CD4-positive, CD25-positive, alpha-beta regulatory T cell (primary cell): ENCODE data around the gene TIMMDC1. TPM values are rescaled to one million over a fixed set of nuclear protein-coding genes. Genes with fewer than 3 reads are reported as not detected.

Source experiments
- ATAC-seq, 2 donors: fragments of 150-1000 bp; cut with Tn5 transposase; one replicate each; pipeline ENCODE4 v1.10.0; 2021; ENCODE audit warnings: low read depth in 2 of 2, moderate number of reproducible peaks in 2 of 2, moderate library complexity in 1 of 2
- DNase-seq, 3 donors: peaks; one replicate each; pipeline versions ENCODE4 v3.0.0 to v3.0.0-alpha.2; 2012 to 2022; ENCODE audit warnings: mixed read lengths in 1 of 3
- H3K27ac ChIP-seq: one replicate; pipeline ENCODE4 v1.7.0; 2013; ENCODE audit warnings: mild to moderate bottlenecking, low read length; ENCODE audit not compliant: insufficient read depth, poor library complexity, severe bottlenecking
- H3K27me3 ChIP-seq: one replicate; pipeline ENCODE4 v1.7.0; 2013; ENCODE audit warnings: low read length; ENCODE audit not compliant: control insufficient read depth, insufficient read depth
- H3K36me3 ChIP-seq: one replicate; pipeline ENCODE4 v1.7.0; 2013; ENCODE audit warnings: mild to moderate bottlenecking, low read length, moderate library complexity; ENCODE audit not compliant: control insufficient read depth, insufficient read depth
- H3K4me1 ChIP-seq: 2 replicates; pipeline ENCODE4 v1.7.0; 2013; ENCODE audit warnings: mild to moderate bottlenecking, low read length; ENCODE audit not compliant: insufficient read depth, control insufficient read depth, poor library complexity, severe bottlenecking
- H3K4me3 ChIP-seq: one replicate; pipeline ENCODE4 v1.7.0; 2013; ENCODE audit warnings: low read depth, mild to moderate bottlenecking, low read length, moderate library complexity
- H3K9me3 ChIP-seq, 2 experiments: 1 replicate in 1 of 2; 2 replicates in 1 of 2; pipeline ENCODE4 v1.7.0; 2013; ENCODE audit warnings: low read length in 2 of 2, mild to moderate bottlenecking in 1 of 2, moderate library complexity in 1 of 2; ENCODE audit not compliant: control insufficient read depth in 2 of 2
- H3K27ac Mint-ChIP-seq, 3 donors: one replicate each; pipeline ENCODE4 v1.8.0; 2020 to 2022; ENCODE audit warnings: mild to moderate bottlenecking in 3 of 3, mixed read lengths in 3 of 3, moderate library complexity in 2 of 3
- H3K27me3 Mint-ChIP-seq: one replicate; pipeline ENCODE4 v1.8.0; 2022; ENCODE audit warnings: mild to moderate bottlenecking, mixed read lengths
- H3K36me3 Mint-ChIP-seq: one replicate; pipeline ENCODE4 v1.8.0; 2020; ENCODE audit warnings: mixed read lengths
- H3K4me1 Mint-ChIP-seq, 4 donors: one replicate each; pipeline ENCODE4 v1.8.0; 2020 to 2022; ENCODE audit warnings: mixed read lengths in 4 of 4, mild to moderate bottlenecking in 1 of 4
- H3K4me3 Mint-ChIP-seq, 4 donors: one replicate each; pipeline ENCODE4 v1.8.0; 2020 to 2022; ENCODE audit warnings: mild to moderate bottlenecking in 4 of 4, mixed read lengths in 4 of 4, moderate library complexity in 3 of 4
- H3K9me3 Mint-ChIP-seq, 7 donors: one replicate each; pipeline ENCODE4 v1.8.0; 2020 to 2022; ENCODE audit warnings: mixed read lengths in 7 of 7, mild to moderate bottlenecking in 3 of 7, moderate library complexity in 2 of 7
- polyA plus RNA-seq, 4 donors: library from polyadenylated mRNA; unstranded; fragments of 300-500 nt; fragmentation: Illumina TruSeq; gene quantifications; one replicate each; pipeline ENCODE4 v1.2.3, GENCODE V29; 2021
- total RNA-seq: library from RNA; stranded (reverse); gene quantifications from one replicate; pipeline ENCODE4 v1.2.3, GENCODE V29; 2022

TIMMDC1 gene
- total and polyA plus RNA-seq, 5 donors from 2014 or later: 42.1 to 88.8 (median 65.7) TPM

DNA sequence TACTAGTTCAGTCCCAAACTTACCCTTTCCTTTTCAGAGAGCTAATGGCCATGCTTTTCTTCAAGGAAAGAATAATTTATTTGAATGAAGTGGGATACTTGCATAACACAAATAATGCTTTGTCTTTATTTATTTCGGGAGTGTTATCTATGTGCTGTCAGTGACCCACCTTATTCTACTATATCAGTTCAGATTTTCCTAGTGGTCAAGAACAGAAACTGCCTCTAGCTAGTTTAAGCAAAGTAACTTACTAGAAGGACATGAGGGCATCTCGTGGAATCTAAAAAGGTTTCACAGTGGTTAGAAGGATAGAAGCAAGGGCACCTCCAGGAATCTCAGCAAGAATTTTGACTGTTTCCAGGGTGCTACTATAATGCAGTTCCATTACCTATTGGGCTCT is 3.8 kb upstream of the TIMMDC1 start:
- Histone ChIP-seq H3K9me3 (no peaks in the 10 kb centered on the region), H3K36me3 (peaks cover 15% of the 10 kb centered on the region), H3K27ac (no peak overlapping the region), H3K4me1 (peaks cover 11% of the 10 kb centered on the region), H3K27me3 (no peaks in the 10 kb centered on the region), H3K4me3 (no peak overlapping the region)
- Mint-ChIP-seq H3K27me3 (no peaks in the 10 kb centered on the region), H3K9me3 (no peaks in the 10 kb centered on the region), H3K4me3 (peak overlapping the region in 1 of 4 donors; percentile 55), H3K27ac (no peak overlapping the region), H3K36me3 (peaks cover 21% of the 10 kb centered on the region), H3K4me1 (peaks cover 7 to 21% (median 12%) of the 10 kb centered on the region in 4 donors)
- DNase-seq (no peak), ATAC-seq (no peak)

DNA sequence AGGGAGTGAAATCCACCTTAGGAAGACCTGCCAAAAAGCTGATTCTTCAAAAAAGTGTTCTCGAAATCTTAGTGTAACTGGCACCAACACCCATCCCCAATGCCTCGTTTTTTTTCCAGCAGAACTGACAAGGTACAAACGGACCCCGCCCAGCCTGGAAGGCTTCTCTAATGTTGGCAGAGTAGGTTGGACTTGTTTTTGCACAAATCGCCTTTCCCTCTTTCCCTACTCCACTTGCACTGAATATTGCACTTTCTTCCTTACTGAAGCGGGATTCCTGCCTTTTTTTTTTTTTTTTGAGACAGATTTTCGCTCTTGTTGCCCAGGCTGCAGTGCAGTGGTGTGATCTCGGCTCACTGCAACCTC is 544 bp upstream of the TIMMDC1 start:
- Mint-ChIP-seq H3K27ac (peak overlapping the region; percentile 98 to 100 (median 99)), H3K4me1 (peaks cover 14 to 39% (median 26%) of the 10 kb centered on the region in 4 donors), H3K9me3 (no peaks in the 10 kb centered on the region), H3K36me3 (peaks cover 6% of the 10 kb centered on the region), H3K27me3 (no peaks in the 10 kb centered on the region), H3K4me3 (peak overlapping the region; percentile 93 to 99 (median 98))
- no peaks in the 10 kb centered on the region for H3K36me3 ChIP-seq
- H3K27ac ChIP-seq: peak overlapping the region; percentile 93
- no peak for ATAC-seq
- no peaks in the 10 kb centered on the region for H3K9me3 ChIP-seq
- DNase-seq: peak in 1 of 3 donors; percentile 40
- H3K4me3 ChIP-seq: peak overlapping the region; percentile 90
- peaks cover 28% of the 10 kb centered on the region for H3K4me1 ChIP-seq
- H3K27me3 ChIP-seq: no peaks in the 10 kb centered on the region

- Histone ChIP-seq H3K27ac (no peak overlapping the region), H3K4me3 (peak overlapping the region; percentile 16), H3K36me3 (peaks cover 17% of the 10 kb centered on the region), H3K4me1 (peaks cover 28% of the 10 kb centered on the region), H3K27me3 (no peaks in the 10 kb centered on the region), H3K9me3 (no peaks in the 10 kb centered on the region)
- H3K27ac Mint-ChIP-seq: no peak overlapping the region
- no peak for DNase-seq
- H3K27me3 Mint-ChIP-seq: no peaks in the 10 kb centered on the region
- H3K36me3 Mint-ChIP-seq: peaks cover 15% of the 10 kb centered on the region
- H3K4me3 Mint-ChIP-seq: peak overlapping the region; percentile 46 to 99 (median 77)
- peaks cover 16 to 46% (median 27%) of the 10 kb centered on the region in 4 donors for H3K4me1 Mint-ChIP-seq
- no peak for ATAC-seq
- no peaks in the 10 kb centered on the region for H3K9me3 Mint-ChIP-seq
These were observed 1.9 kb downstream of the TIMMDC1 start for GRCh38 chr3:119500265-119500664.

- Mint-ChIP-seq H3K4me3 (peak overlapping the region; percentile 4 to 93 (median 34)), H3K27ac (no peak overlapping the region), H3K27me3 (no peaks in the 10 kb centered on the region), H3K36me3 (peaks cover 19% of the 10 kb centered on the region), H3K4me1 (peaks cover 16 to 49% (median 31%) of the 10 kb centered on the region in 4 donors), H3K9me3 (no peaks in the 10 kb centered on the region)
- peak overlapping the region; percentile 16 for H3K4me3 ChIP-seq
- H3K27me3 ChIP-seq: no peaks in the 10 kb centered on the region
- H3K9me3 ChIP-seq: no peaks in the 10 kb centered on the region
- H3K36me3 ChIP-seq: peaks cover 22% of the 10 kb centered on the region
- no peak overlapping the region for H3K27ac ChIP-seq
- ATAC-seq (no peak), DNase-seq (no peak)
- H3K4me1 ChIP-seq: peaks cover 28% of the 10 kb centered on the region
These were observed 2.6 kb downstream of the TIMMDC1 start for GRCh38 chr3:119500901-119501300.

GRCh38 chr3:119506631-119507030 is 8.3 kb downstream of the TIMMDC1 start:
- Histone ChIP-seq H3K36me3 (peaks cover 57% of the 10 kb centered on the region), H3K27me3 (no peaks in the 10 kb centered on the region), H3K9me3 (no peaks in the 10 kb centered on the region), H3K27ac (no peak overlapping the region), H3K4me3 (peak overlapping the region; percentile 21), H3K4me1 (no peaks in the 10 kb centered on the region)
- Mint-ChIP-seq H3K4me3 (peak overlapping the region in 2 of 4 donors; percentile 36 to 72), H3K27me3 (no peaks in the 10 kb centered on the region), H3K27ac (peak overlapping the region; percentile 14 to 71 (median 70)), H3K36me3 (peaks cover 50% of the 10 kb centered on the region), H3K4me1 (peaks cover 21 to 46% (median 30%) of the 10 kb centered on the region in 4 donors), H3K9me3 (no peaks in the 10 kb centered on the region)
- DNase-seq: no peak
- ATAC-seq: no peak

- no peak for DNase-seq
- H3K9me3 ChIP-seq: no peaks in the 10 kb centered on the region
- H3K27ac Mint-ChIP-seq: peak overlapping the region in 1 of 3 donors; percentile 70
- H3K27me3 ChIP-seq: no peaks in the 10 kb centered on the region
- no peaks in the 10 kb centered on the region for H3K4me1 ChIP-seq
- H3K4me1 Mint-ChIP-seq: peaks cover 22 to 44% (median 28%) of the 10 kb centered on the region in 4 donors
- H3K4me3 ChIP-seq: no peak overlapping the region
- H3K27ac ChIP-seq: no peak overlapping the region
- H3K9me3 Mint-ChIP-seq: no peaks in the 10 kb centered on the region
- peak overlapping the region in 2 of 4 donors; percentile 2 to 18 for H3K4me3 Mint-ChIP-seq
- no peaks in the 10 kb centered on the region for H3K27me3 Mint-ChIP-seq
- peaks cover 57% of the 10 kb centered on the region for H3K36me3 ChIP-seq
- H3K36me3 Mint-ChIP-seq: peaks cover 50% of the 10 kb centered on the region
- no peak for ATAC-seq
These were observed 9.1 kb downstream of the TIMMDC1 start for GRCh38 chr3:119507404-119507803.

- Histone ChIP-seq H3K27me3 (no peaks in the 10 kb centered on the region), H3K4me3 (no peak overlapping the region), H3K4me1 (no peaks in the 10 kb centered on the region), H3K27ac (no peak overlapping the region), H3K36me3 (peaks cover 61% of the 10 kb centered on the region), H3K9me3 (no peaks in the 10 kb centered on the region)
- ATAC-seq: no peak
- peaks cover 22 to 43% (median 31%) of the 10 kb centered on the region in 4 donors for H3K4me1 Mint-ChIP-seq
- peak overlapping the region; percentile 29 to 86 (median 60) for H3K27ac Mint-ChIP-seq
- H3K4me3 Mint-ChIP-seq: peak overlapping the region in 1 of 4 donors; percentile 13
- H3K27me3 Mint-ChIP-seq: no peaks in the 10 kb centered on the region
- DNase-seq: peak in 1 of 3 donors; percentile 58
- H3K9me3 Mint-ChIP-seq: no peaks in the 10 kb centered on the region
- H3K36me3 Mint-ChIP-seq: peaks cover 56% of the 10 kb centered on the region
These were observed 10.0 kb downstream of the TIMMDC1 start for GRCh38 chr3:119508172-119508845.

DNA sequence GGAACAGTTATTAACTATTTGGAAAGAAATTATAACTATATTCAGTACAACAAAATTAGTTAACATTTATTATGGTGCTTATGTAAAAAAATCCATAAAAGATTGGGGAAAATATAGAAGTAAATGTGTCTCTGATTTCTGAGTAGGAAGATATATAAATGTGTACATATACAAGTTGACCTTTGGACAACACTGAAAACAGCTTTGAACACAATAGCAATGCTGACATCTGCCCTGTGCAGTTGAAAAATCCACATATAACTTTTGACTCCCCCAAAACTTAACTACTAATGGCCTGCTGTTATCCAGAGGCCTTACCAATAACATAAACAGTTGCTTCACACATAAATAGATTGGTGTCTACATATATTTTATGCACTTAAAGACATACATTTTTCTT is 12.3 kb downstream of the TIMMDC1 start:
- no peak overlapping the region for H3K27ac Mint-ChIP-seq

More for the DNA sequence above, 12.3 kb downstream of the TIMMDC1 start:
- Mint-ChIP-seq H3K27me3 (no peaks in the 10 kb centered on the region), H3K4me1 (peaks cover 26 to 36% (median 30%) of the 10 kb centered on the region in 4 donors), H3K36me3 (peaks cover 60% of the 10 kb centered on the region), H3K4me3 (no peak overlapping the region), H3K9me3 (no peaks in the 10 kb centered on the region)
- Histone ChIP-seq H3K27ac (no peak overlapping the region), H3K4me3 (no peak overlapping the region), H3K27me3 (no peaks in the 10 kb centered on the region), H3K36me3 (peaks cover 57% of the 10 kb centered on the region), H3K4me1 (no peaks in the 10 kb centered on the region), H3K9me3 (no peaks in the 10 kb centered on the region)
- ATAC-seq: no peak
- DNase-seq: no peak
